HEK293 (cell line): ENCODE results near the gene ATP12A.

Experiments used
- CTCF ChIA-PET: fragments of 350-600 bp; formaldehyde crosslinking; extraction: SDS; loops from one replicate; lab custom pipeline; 2021; ENCODE audit warnings: antibody characterized with exemption; lab: Yijun Ruan, JAX
- POLR2A ChIA-PET: fragments of 300-600 bp; formaldehyde crosslinking; extraction: SDS; loops from one replicate; lab custom pipeline; 2020; ENCODE audit warnings: antibody characterized with exemption, inconsistent platforms; lab: Yijun Ruan, JAX
- H3K27ac ChIP-seq: fragments of 200-500 bp; sonication (Bioruptor generic); 2 replicates; pipeline ENCODE4 v1.5.1; 2014; ENCODE audit warnings: low read depth, low read length, control low read depth, inconsistent platforms; ENCODE audit errors: extremely low read depth
- H3K36me3 ChIP-seq, 2 experiments: fragments of 200-500 bp in 1 of 2; sonication (Bioruptor generic) in 1 of 2; 1 replicate in 1 of 2; 2 replicates in 1 of 2; pipeline ENCODE4 v1.5.1; 2014 to 2017; ENCODE audit warnings: inconsistent platforms in 2 of 2, low read length in 2 of 2; ENCODE audit not compliant: control insufficient read depth in 2 of 2, insufficient read depth in 1 of 2
- H3K4me1 ChIP-seq: fragments of 200-500 bp; sonication (Bioruptor generic); 2 replicates; pipeline ENCODE4 v1.5.1; 2014; ENCODE audit warnings: mild to moderate bottlenecking, low read length, inconsistent platforms; ENCODE audit not compliant: control insufficient read depth, insufficient read depth
- H3K4me3 ChIP-seq: 2 replicates; pipeline ENCODE4 v1.5.1; 2011; ENCODE audit warnings: low read depth, mild to moderate bottlenecking, control low read depth, low read length, moderate library complexity
- H3K9me3 ChIP-seq: fragments of 200-500 bp; sonication (Bioruptor generic); 2 replicates; pipeline ENCODE4 v1.5.1; 2014; ENCODE audit warnings: low read depth, low read length, inconsistent platforms; ENCODE audit not compliant: control insufficient read depth, insufficient read depth
- AEBP2 ChIP-seq: fragments of 450-650 bp; formaldehyde crosslinking; IDR thresholded peaks from 2 replicates; pipeline ENCODE4 v1.5.1; 2016; ENCODE audit warnings: missing biosample characterization, missing genetic modification characterization, borderline replicate concordance
- BCL11A ChIP-seq: fragments of 450-650 bp; formaldehyde crosslinking; IDR thresholded peaks from 2 replicates; pipeline ENCODE4 v1.5.1; 2016; ENCODE audit warnings: low read depth, missing biosample characterization, missing genetic modification characterization
- BCL11B ChIP-seq: fragments of 450-650 bp; formaldehyde crosslinking; IDR thresholded peaks from 2 replicates; pipeline ENCODE4 v1.5.1; 2016; ENCODE audit warnings: low read depth, missing biosample characterization, missing genetic modification characterization
- EGR2 ChIP-seq: fragments of 450-650 bp; formaldehyde crosslinking; IDR thresholded peaks from 2 replicates; pipeline ENCODE4 v1.5.1; 2016; ENCODE audit warnings: low read depth, missing biosample characterization, missing genetic modification characterization
- PRDM4 ChIP-seq: fragments of 450-650 bp; formaldehyde crosslinking; IDR thresholded peaks from 2 replicates; pipeline ENCODE4 v1.5.1; 2017; ENCODE audit warnings: missing biosample characterization, missing genetic modification characterization
- SALL2 ChIP-seq: fragments of 450-650 bp; formaldehyde crosslinking; IDR thresholded peaks from 2 replicates; pipeline ENCODE4 v1.5.0; 2017; ENCODE audit warnings: missing biosample characterization, mild to moderate bottlenecking, missing genetic modification characterization, borderline replicate concordance
- YY1 ChIP-seq: fragments of 450-650 bp; formaldehyde crosslinking; IDR thresholded peaks from 2 replicates; pipeline ENCODE4 v1.5.1; 2018; ENCODE audit warnings: missing biosample characterization, missing genetic modification characterization
- ZFP69B ChIP-seq: fragments of 450-650 bp; formaldehyde crosslinking; IDR thresholded peaks from 2 replicates; pipeline ENCODE4 v1.5.1; 2016; ENCODE audit warnings: missing biosample characterization, missing genetic modification characterization
- ZNF175 ChIP-seq: fragments of 450-650 bp; formaldehyde crosslinking; IDR thresholded peaks from 2 replicates; pipeline ENCODE4 v1.5.1; 2016; ENCODE audit warnings: missing biosample characterization, missing genetic modification characterization
- ZNF19 ChIP-seq: fragments of 450-650 bp; formaldehyde crosslinking; IDR thresholded peaks from 2 replicates; pipeline ENCODE4; 2016; ENCODE audit warnings: missing biosample characterization, missing genetic modification characterization, low read depth
- ZNF202 ChIP-seq: fragments of 450-650 bp; formaldehyde crosslinking; IDR thresholded peaks from 2 replicates; pipeline ENCODE4 v1.5.1; 2016; ENCODE audit warnings: missing biosample characterization, missing genetic modification characterization, borderline replicate concordance
- ZNF239 ChIP-seq: fragments of 450-650 bp; formaldehyde crosslinking; IDR thresholded peaks from 2 replicates; pipeline ENCODE4 v1.5.1; 2016; ENCODE audit warnings: missing biosample characterization, missing genetic modification characterization
- ZNF248 ChIP-seq: fragments of 450-650 bp; formaldehyde crosslinking; IDR thresholded peaks from 2 replicates; pipeline ENCODE4 v1.5.1; 2017; ENCODE audit warnings: missing biosample characterization, missing genetic modification characterization
- ZNF274 ChIP-seq, 2 experiments: fragments of 200-500 bp in 1 of 2; fragments of 450-650 bp in 1 of 2; sonication (Bioruptor generic) in 1 of 2; formaldehyde crosslinking in 1 of 2; IDR thresholded peaks; 2 replicates each; pipeline versions ENCODE4 v1.5.1 to v1.6.1; 2014 to 2016; ENCODE audit warnings: borderline replicate concordance in 1 of 2, inconsistent platforms in 1 of 2, low read length in 1 of 2, missing biosample characterization in 1 of 2, missing genetic modification characterization in 1 of 2
- ZNF302 ChIP-seq: fragments of 450-650 bp; formaldehyde crosslinking; IDR thresholded peaks from 2 replicates; pipeline ENCODE4 v1.5.1; 2016; ENCODE audit warnings: missing biosample characterization, missing genetic modification characterization, low read depth
- ZNF341 ChIP-seq: fragments of 450-650 bp; formaldehyde crosslinking; IDR thresholded peaks from 2 replicates; pipeline ENCODE4; 2016; ENCODE audit warnings: low read depth, missing biosample characterization, missing genetic modification characterization
- ZNF423 ChIP-seq: fragments of 450-650 bp; formaldehyde crosslinking; IDR thresholded peaks from 2 replicates; pipeline ENCODE4 v1.5.1; 2016; ENCODE audit warnings: missing biosample characterization, missing genetic modification characterization
- ZNF473 ChIP-seq: fragments of 450-650 bp; formaldehyde crosslinking; IDR thresholded peaks from 2 replicates; pipeline ENCODE4 v1.5.1; 2017; ENCODE audit warnings: missing biosample characterization, missing genetic modification characterization
- ZNF48 ChIP-seq: fragments of 450-650 bp; formaldehyde crosslinking; IDR thresholded peaks from 2 replicates; pipeline ENCODE4 v1.5.1; 2016; ENCODE audit warnings: missing biosample characterization, missing genetic modification characterization
- ZNF510 ChIP-seq: fragments of 450-650 bp; formaldehyde crosslinking; IDR thresholded peaks from 2 replicates; pipeline ENCODE4 v1.5.1; 2018; ENCODE audit warnings: mild to moderate bottlenecking, missing genetic modification characterization, missing biosample characterization; ENCODE audit not compliant: insufficient replicate concordance
- ZNF514 ChIP-seq: fragments of 450-650 bp; formaldehyde crosslinking; IDR thresholded peaks from 2 replicates; pipeline ENCODE4 v1.5.1; 2016; ENCODE audit warnings: missing biosample characterization, missing genetic modification characterization
- ZNF549 ChIP-seq: fragments of 450-650 bp; IDR thresholded peaks from 2 replicates; pipeline ENCODE4 v1.5.1; 2018; ENCODE audit warnings: missing biosample characterization, missing genetic modification characterization, mild to moderate bottlenecking, inconsistent platforms, moderate library complexity
- ZNF639 ChIP-seq: fragments of 450-650 bp; formaldehyde crosslinking; IDR thresholded peaks from 2 replicates; pipeline ENCODE4 v1.5.1; 2016; ENCODE audit warnings: missing biosample characterization, missing genetic modification characterization
- ZNF785 ChIP-seq: fragments of 450-650 bp; formaldehyde crosslinking; IDR thresholded peaks from 2 replicates; pipeline ENCODE4 v1.5.1; 2016; ENCODE audit warnings: missing biosample characterization, missing genetic modification characterization
- TF ChIP-seq, protein P1 (sequence below): fragments of 450-650 bp; formaldehyde crosslinking; IDR thresholded peaks from 2 replicates; pipeline ENCODE4 v1.5.1; 2016; ENCODE audit warnings: missing biosample characterization, missing genetic modification characterization

Gene ATP12A

DNA sequence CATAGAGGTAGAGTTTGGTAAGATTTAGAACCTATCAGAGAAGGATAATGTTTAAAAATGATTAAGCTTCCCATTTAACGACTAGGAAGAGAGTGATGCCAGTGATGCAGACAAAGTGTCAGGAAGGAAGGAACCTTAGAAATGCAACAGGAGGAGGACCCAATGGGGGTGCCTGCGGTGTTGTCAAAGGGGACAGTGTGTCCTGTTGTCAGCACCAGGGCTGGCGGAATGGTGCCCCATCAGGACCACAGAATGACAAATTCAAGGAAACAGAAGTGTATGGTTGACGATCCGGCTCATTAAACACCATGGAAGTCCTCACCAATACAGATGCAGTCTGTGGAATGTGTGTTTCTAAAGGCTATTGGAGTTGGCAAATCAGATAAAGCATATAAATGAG is 19.3 kb downstream of the ATP12A start (continued):
- TF ChIP-seq ZNF549 (tag by site-specific recombination), result no peak
- TF ChIP-seq, protein P1, sequence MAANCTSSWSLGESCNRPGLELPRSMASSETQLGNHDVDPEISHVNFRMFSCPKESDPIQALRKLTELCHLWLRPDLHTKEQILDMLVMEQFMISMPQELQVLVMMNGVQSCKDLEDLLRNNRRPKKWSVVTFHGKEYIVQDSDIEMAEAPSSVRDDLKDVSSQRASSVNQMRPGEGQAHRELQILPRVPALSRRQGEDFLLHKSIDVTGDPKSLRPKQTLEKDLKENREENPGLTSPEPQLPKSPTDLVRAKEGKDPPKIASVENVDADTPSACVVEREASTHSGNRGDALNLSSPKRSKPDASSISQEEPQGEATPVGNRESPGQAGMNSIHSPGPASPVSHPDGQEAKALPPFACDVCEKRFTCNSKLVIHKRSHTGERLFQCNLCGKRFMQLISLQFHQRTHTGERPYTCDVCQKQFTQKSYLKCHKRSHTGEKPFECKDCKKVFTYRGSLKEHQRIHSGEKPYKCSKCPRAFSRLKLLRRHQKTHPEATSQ, result no peak

- no peak overlapping the region for H3K4me3 ChIP-seq
- H3K27ac ChIP-seq, result no peak overlapping the region
- H3K36me3 ChIP-seq, result no peaks in the 10 kb centered on the region
- no peaks in the 10 kb centered on the region for H3K9me3 ChIP-seq
- no peak for TF ChIP-seq ZNF274 (IDR thresholded peaks at IDR 0.05; ENCODE audit: low read length)
- TF ChIP-seq ZNF274 (tag by site-specific recombination; IDR thresholded peaks at IDR 0.05; ENCODE audit: borderline replicate concordance), result no peak
- no peak for TF ChIP-seq ZFP69B
- TF ChIP-seq ZNF48 (tag by site-specific recombination), result no peak
- TF ChIP-seq ZNF175 (tag by site-specific recombination), result no peak
- no peak for TF ChIP-seq ZNF639
- no peak for TF ChIP-seq EGR2 (tag by site-specific recombination)
- TF ChIP-seq ZNF239 (tag by site-specific recombination), result no peak
- no peak for TF ChIP-seq PRDM4 (tag by site-specific recombination)
- TF ChIP-seq ZNF423, result no peak
- TF ChIP-seq ZNF341 (tag by site-specific recombination), result no peak
- POLR2A ChIA-PET, result no interaction called here
- H3K4me1 ChIP-seq, result no peaks in the 10 kb centered on the region
- CTCF ChIA-PET, result no interaction called here
These were observed 20.3 kb downstream of the ATP12A start for GRCh38 chr13:24700539-24700938.

DNA sequence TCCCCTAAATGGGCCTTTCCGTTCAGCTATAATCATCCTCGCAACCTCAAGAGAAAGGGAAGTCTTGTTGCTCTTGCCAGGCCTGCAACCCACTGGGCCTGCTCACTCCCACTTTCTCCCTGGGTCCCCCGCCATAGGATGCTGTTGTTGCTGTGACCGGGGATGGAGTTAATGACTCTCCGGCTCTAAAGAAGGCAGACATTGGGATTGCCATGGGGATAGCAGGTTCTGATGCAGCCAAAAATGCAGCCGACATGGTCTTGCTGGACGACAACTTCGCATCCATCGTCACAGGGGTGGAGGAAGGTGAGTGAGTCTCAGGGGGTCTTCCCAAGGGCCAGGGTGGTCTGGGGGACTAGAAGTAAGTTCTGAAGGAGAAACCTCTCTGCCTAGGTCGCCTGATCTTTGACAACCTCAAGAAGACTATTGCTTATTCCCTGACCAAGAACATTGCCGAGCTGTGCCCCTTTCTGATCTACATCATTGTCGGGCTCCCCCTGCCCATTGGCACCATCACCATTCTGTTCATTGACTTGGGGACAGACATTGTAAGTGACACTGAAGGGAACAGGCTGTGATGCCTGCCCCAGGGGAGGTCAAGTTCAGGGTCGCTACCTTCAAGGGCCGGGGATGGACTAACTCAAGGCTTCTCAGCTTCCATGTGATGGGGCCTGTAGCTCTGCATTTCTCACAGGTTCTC is 26.8 kb downstream of the ATP12A start:
- no peaks in the 10 kb centered on the region for H3K9me3 ChIP-seq
- ChIA-PET POLR2A (no interaction called here), CTCF (interaction anchor here (0.6 to 2.0 kb wide), 2 partner anchors 14 to 75 kb away, joined by 4 to 9 read pairs; no protein-coding TSS in a partner anchor)
- H3K36me3 ChIP-seq, result no peaks in the 10 kb centered on the region
- no peaks in the 10 kb centered on the region for H3K4me1 ChIP-seq
- no peak overlapping the region for H3K27ac ChIP-seq
- no peak overlapping the region for H3K4me3 ChIP-seq
- no peak for TF ChIP-seq ZNF514
- no peak for TF ChIP-seq ZNF302 (tag by site-specific recombination)
- no peak for TF ChIP-seq ZNF785 (tag by site-specific recombination)
- no peak for TF ChIP-seq BCL11A (tag by site-specific recombination)
- no peak for TF ChIP-seq ZNF19 (tag by site-specific recombination)
- no peak for TF ChIP-seq ZNF510 (tag by site-specific recombination)
- TF ChIP-seq SALL2 (tag by site-specific recombination), result no peak
- TF ChIP-seq ZNF202 (tag by site-specific recombination), result no peak
- TF ChIP-seq ZNF473, result no peak
- TF ChIP-seq BCL11B (tag by site-specific recombination), result no peak
- no peak for TF ChIP-seq YY1 (tag by site-specific recombination)
- TF ChIP-seq AEBP2 (tag by site-specific recombination), result no peak
- TF ChIP-seq ZNF248 (tag by site-specific recombination), result no peak
